HepG2 (cell line): ENCODE results near the gene DAZAP1. TPM values are rescaled to one million over a fixed set of nuclear protein-coding genes. Genes with fewer than 3 reads are reported as not detected.

ENCODE experiments used
- ATAC-seq: fragments of 200-7000 bp; cut with Tn5 transposase; 3 replicates; pipeline ENCODE4 v1.9.1; 2020; ENCODE audit warnings: mild to moderate bottlenecking, moderate library complexity
- BruUV-seq: library from RNA; stranded (reverse); fragments of 400-500 nt; replicated peaks from 2 replicates; lab custom pipeline; 2021; lab: Mats Ljungman, UMichigan
- CTCF ChIA-PET: fragments of 300-600 bp; formaldehyde crosslinking; extraction: SDS; loops from one replicate; lab custom pipeline; 2021; ENCODE audit warnings: low total read pairs, inconsistent platforms, low intra/inter-chr PET ratio; lab: Yijun Ruan, JAX
- POLR2A ChIA-PET: fragments of 350-600 bp; sonication (Branson Sonifier 250); formaldehyde crosslinking; loops from one replicate; lab custom pipeline; 2020; ENCODE audit warnings: antibody characterized with exemption, inconsistent platforms; lab: Yijun Ruan, JAX
- DNase-seq: peaks from one replicate; pipeline ENCODE4 v3.0.0-alpha.2; 2015; ENCODE audit warnings: low spot score
- FAIRE-seq: peaks from 3 replicates; lab custom pipeline; 2011; peaks lifted over from hg19 to GRCh38; lab: Jason Lieb, UNC
- H2AFZ ChIP-seq: one replicate; pipeline ENCODE4 v1.6.1; 2011; ENCODE audit warnings: low read length, inconsistent platforms
- H3K27ac ChIP-seq: fragments of 300-600 bp; 3 replicates; pipeline ENCODE4 v1.8.0; 2011; ENCODE audit warnings: mixed run types, mild to moderate bottlenecking, mixed read lengths, low read length, inconsistent platforms; ENCODE audit not compliant: insufficient read depth; ENCODE audit errors: extremely low read length
- H3K27me3 ChIP-seq, 2 experiments: fragments of 200-600 bp in 1 of 2; 2 replicates in 1 of 2; 3 replicates in 1 of 2; pipeline versions ENCODE4 v1.6.0 to v1.8.0; 2011; ENCODE audit warnings: low read length in 2 of 2, mild to moderate bottlenecking in 2 of 2, moderate library complexity in 2 of 2, inconsistent platforms in 1 of 2; ENCODE audit not compliant: insufficient read depth in 2 of 2, control insufficient read depth in 1 of 2
- H3K36me3 ChIP-seq, 2 experiments: fragments of 200-600 bp in 1 of 2; replicated peaks in 1 of 2; 2 replicates in 1 of 2; 3 replicates in 1 of 2; pipeline versions ENCODE4 v1.5.1 to v1.8.0; 2011; ENCODE audit warnings: low read length in 2 of 2, inconsistent platforms in 1 of 2; ENCODE audit not compliant: insufficient read depth in 2 of 2, control insufficient read depth in 1 of 2
- H3K4me1 ChIP-seq: 2 replicates; pipeline ENCODE4 v1.5.1; 2012; ENCODE audit warnings: low read length, inconsistent platforms; ENCODE audit not compliant: insufficient read depth
- H3K4me2 ChIP-seq: 2 replicates; pipeline ENCODE4 v1.6.0; 2011; ENCODE audit warnings: low read depth, low read length, inconsistent platforms
- H3K4me3 ChIP-seq, 3 experiments: fragments of 200-600 bp in 1 of 3; sonication (generic), shearing (Covaris generic) in 1 of 3; replicated peaks in 1 of 3; 2 replicates each; pipeline ENCODE4 v1.5.1; 2011 to 2016; ENCODE audit warnings: low read length in 3 of 3, inconsistent platforms in 2 of 3, low read depth in 2 of 3, mild to moderate bottlenecking in 2 of 3, control low read depth in 1 of 3, mixed read lengths in 1 of 3; ENCODE audit not compliant: insufficient read depth in 1 of 3
- H3K79me2 ChIP-seq: one replicate; pipeline ENCODE4 v1.6.1; 2011; ENCODE audit warnings: low read length, inconsistent platforms; ENCODE audit not compliant: insufficient read depth
- H3K9ac ChIP-seq: 2 replicates; pipeline ENCODE4 v1.6.0; 2011; ENCODE audit warnings: mild to moderate bottlenecking, low read depth, low read length, inconsistent platforms; ENCODE audit not compliant: insufficient read depth
- H3K9me3 ChIP-seq: 2 replicates; pipeline ENCODE4 v1.5.1; 2012; ENCODE audit warnings: mild to moderate bottlenecking, low read length
- H4K20me1 ChIP-seq: 2 replicates; pipeline ENCODE4 v1.6.0; 2011; ENCODE audit warnings: inconsistent platforms, mild to moderate bottlenecking, low read length, moderate library complexity; ENCODE audit not compliant: insufficient read depth
- AHR ChIP-seq: IDR thresholded peaks from 2 replicates; pipeline ENCODE4 v1.6.1; 2018; ENCODE audit warnings: missing genetic modification reagents, missing compliant biosample characterization
- ATF5 ChIP-seq: sonication (generic); formaldehyde crosslinking; IDR thresholded peaks from 2 replicates; pipeline ENCODE4 v1.4.0; 2020; ENCODE audit warnings: mild to moderate bottlenecking, low read depth, missing genetic modification reagents
- CSRNP1 ChIP-seq: sonication (generic); formaldehyde crosslinking; IDR thresholded peaks from 2 replicates; pipeline ENCODE4 v1.8.1; 2023; ENCODE audit warnings: mild to moderate bottlenecking, missing genetic modification reagents
- DPF2 ChIP-seq: sonication (generic); formaldehyde crosslinking; IDR thresholded peaks from 2 replicates; pipeline ENCODE4 v1.4.0; 2020; ENCODE audit warnings: mild to moderate bottlenecking, low read depth, missing genetic modification reagents, borderline replicate concordance
- EED ChIP-seq: sonication (generic); formaldehyde crosslinking; IDR thresholded peaks from 2 replicates; pipeline ENCODE4 v1.5.0; 2020; ENCODE audit warnings: mild to moderate bottlenecking, missing genetic modification reagents
- HMGA1 ChIP-seq: sonication (generic); formaldehyde crosslinking; conservative IDR thresholded peaks from 2 replicates; pipeline ENCODE4 v1.4.0; 2020; ENCODE audit warnings: missing genetic modification reagents
- KDM4B ChIP-seq: sonication (generic); formaldehyde crosslinking; IDR thresholded peaks from 2 replicates; pipeline ENCODE4 v1.4.0; 2020; ENCODE audit warnings: missing genetic modification reagents
- NFE2L2 ChIP-seq: fragments of 150-350 bp; IDR thresholded peaks from 2 replicates; pipeline ENCODE4 v1.6.1; 2014; ENCODE audit warnings: low read length
- RAD21 ChIP-seq: fragments of 450-650 bp; formaldehyde crosslinking; IDR thresholded peaks from 2 replicates; pipeline ENCODE4 v1.5.0; 2020; ENCODE audit warnings: mild to moderate bottlenecking
- RXRB ChIP-seq: IDR thresholded peaks from 2 replicates; pipeline ENCODE4 v1.6.1; 2016; ENCODE audit warnings: borderline replicate concordance, missing genetic modification reagents, missing compliant biosample characterization
- SYNCRIP ChIP-seq: fragments of 200-400 bp; formaldehyde crosslinking; IDR thresholded peaks from 2 replicates; pipeline ENCODE4 v1.6.1; 2018; ENCODE audit warnings: mild to moderate bottlenecking, low read depth, low read length; ENCODE audit not compliant: insufficient read depth
- TCF12 ChIP-seq, 2 experiments: fragments of 450-650 bp in 1 of 2; sonication (generic) in 1 of 2; formaldehyde crosslinking in 1 of 2; IDR thresholded peaks; 2 replicates each; pipeline versions ENCODE4 v1.6.1 to v1.8.0; 2017 to 2022; ENCODE audit warnings: antibody characterized with exemption in 1 of 2, mild to moderate bottlenecking in 1 of 2, missing genetic modification reagents in 1 of 2, moderate library complexity in 1 of 2
- TEAD2 ChIP-seq: sonication (generic); formaldehyde crosslinking; IDR thresholded peaks from 2 replicates; pipeline ENCODE4 v1.9.0; 2021; ENCODE audit warnings: missing genetic modification reagents
- ZNF10 ChIP-seq: sonication (generic); formaldehyde crosslinking; IDR thresholded peaks from 2 replicates; pipeline ENCODE4 v1.4.0; 2020; ENCODE audit warnings: mild to moderate bottlenecking, low read depth, missing genetic modification reagents, borderline replicate concordance
- ZNF121 ChIP-seq: sonication (generic); formaldehyde crosslinking; IDR thresholded peaks from 2 replicates; pipeline ENCODE4 v1.5.0; 2020; ENCODE audit warnings: mild to moderate bottlenecking, missing genetic modification reagents
- ZNF18 ChIP-seq: sonication (generic); formaldehyde crosslinking; IDR thresholded peaks from 2 replicates; pipeline ENCODE4 v1.8.0; 2022; ENCODE audit warnings: mild to moderate bottlenecking, missing genetic modification reagents; ENCODE audit not compliant: insufficient replicate concordance
- ZNF432 ChIP-seq: sonication (generic); formaldehyde crosslinking; IDR thresholded peaks from 2 replicates; pipeline ENCODE4 v1.5.0; 2020; ENCODE audit warnings: missing genetic modification reagents, mild to moderate bottlenecking, borderline replicate concordance
- ZNF547 ChIP-seq: sonication (generic); formaldehyde crosslinking; IDR thresholded peaks from 2 replicates; pipeline ENCODE4 v1.5.1; 2020; ENCODE audit warnings: mild to moderate bottlenecking, missing genetic modification reagents
- ZNF549 ChIP-seq: sonication (generic); formaldehyde crosslinking; IDR thresholded peaks from 2 replicates; pipeline ENCODE4 v1.5.0; 2020; ENCODE audit warnings: missing genetic modification reagents
- ZNF577 ChIP-seq: sonication (generic); formaldehyde crosslinking; IDR thresholded peaks from 2 replicates; pipeline ENCODE4 v1.4.0; 2020; ENCODE audit warnings: mild to moderate bottlenecking, low read depth, missing genetic modification reagents, borderline replicate concordance
- ZNF619 ChIP-seq: sonication (generic); formaldehyde crosslinking; IDR thresholded peaks from 2 replicates; pipeline ENCODE4 v1.4.0; 2020; ENCODE audit warnings: mild to moderate bottlenecking, missing genetic modification reagents
- WGBS: methylation state at CpG from one replicate; pipeline ENCODE4 v1.1.6; 2017; ENCODE audit warnings: low lambda C conversion rate; 5-methylcytosine and 5-hydroxymethylcytosine counted together
- in situ Hi-C: cut with HindIII; loops from 2 replicates; pipeline ENCODE4 v1.10.0; 2017; ENCODE audit warnings: low pct_unique_long_range_greater_than_20kb; ENCODE audit not compliant: extremely low pct_ligation_motif_present
- intact Hi-C: fragments of 100-400 bp; cut with micrococcal nuclease; formaldehyde crosslinking; loops from one replicate; pipeline ENCODE4 v1.10.0; 2022; ENCODE audit not compliant: unreplicated experiment
- polyA plus RNA-seq, 8 experiments: library from polyadenylated mRNA; depleted of rRNA in 3 of 8; stranded (reverse) in 7 of 8; unstranded in 1 of 8; fragments of >200 nt; fragmentation: Illumina TruSeq in 4 of 8; extraction: Trizol in 4 of 8; gene quantifications; 2 replicates each; pipeline versions ENCODE4 v1.2.1 to v1.2.3, GENCODE V29; 2011 to 2016; ENCODE audit warnings: low read depth in 4 of 8, missing spikeins in 1 of 8, mixed read lengths in 1 of 8; ENCODE audit not compliant: insufficient read depth in 1 of 8
- total RNA-seq, 5 experiments: library from RNA; depleted of rRNA; stranded (reverse); fragments of >200 nt; fragmentation: Illumina TruSeq; extraction: Trizol; gene quantifications; 2 replicates each; pipeline ENCODE4 v1.2.3, GENCODE V29; 2016; ENCODE audit warnings: low read depth in 1 of 5

DAZAP1 gene
- total and polyA plus RNA-seq, 2 of the 13 experiments (the other 11 are each of a cell fraction or from before 2014, with no cell fraction given): 63.3 to 79.2 TPM

GRCh38 chr19:1416014-1416841 is 8.8 kb downstream of the DAZAP1 start (continued):
- peak; percentile 61 for TF ChIP-seq ZNF18 (CRISPR knock-in tag)
- TF ChIP-seq ZNF549 (CRISPR knock-in tag): no peak
- TF ChIP-seq ZNF121 (CRISPR knock-in tag): no peak
- TF ChIP-seq DPF2 (CRISPR knock-in tag): no peak
- no peak for TF ChIP-seq ZNF432 (CRISPR knock-in tag)
- no peak for TF ChIP-seq AHR (CRISPR knock-in tag)
- no peak for TF ChIP-seq SYNCRIP
- no peak for TF ChIP-seq ZNF577 (CRISPR knock-in tag)
- no peak for TF ChIP-seq ZNF547
- TF ChIP-seq ATF5 (CRISPR knock-in tag): no peak

GRCh38 chr19:1417145-1417544 is 9.8 kb downstream of the DAZAP1 start:
- Histone ChIP-seq H3K27ac (peak overlapping the region; percentile 17), H3K4me3 (no peak overlapping the region), H3K9me3 (no peaks in the 10 kb centered on the region), H3K36me3 (peaks cover 23 to 58% of the 10 kb centered on the region in 2 experiments), H4K20me1 (peaks cover 67% of the 10 kb centered on the region), H3K4me2 (no peak overlapping the region), H3K27me3 (no peaks in the 10 kb centered on the region), H3K79me2 (peaks cover 76% of the 10 kb centered on the region), H3K4me1 (peaks cover 57% of the 10 kb centered on the region), H3K9ac (no peak overlapping the region), H2AFZ (no peak overlapping the region)
- POLR2A ChIA-PET: interaction anchor here (2.1 kb wide), 1 partner anchor 148 kb away, joined by 7 read pairs; the partner anchor contains the start of gene CIRBP
- CTCF ChIA-PET: no interaction called here
- no TSS peak for BruUV-seq
- FAIRE-seq (no peak), DNase-seq (no peak), ATAC-seq (no peak)
- WGBS: 98% methylated on average over 21 of the region's 21 CpGs
- TF ChIP-seq TEAD2 (CRISPR knock-in tag) (no peak), CSRNP1 (no peak), RAD21 (CRISPR knock-in tag) (no peak), RXRB (CRISPR knock-in tag) (no peak), ZNF10 (CRISPR knock-in tag) (no peak), HMGA1 (CRISPR knock-in tag) (no peak), NFE2L2 (no peak), EED (CRISPR knock-in tag) (no peak), KDM4B (CRISPR knock-in tag) (no peak), ZNF619 (CRISPR knock-in tag) (no peak), TCF12 (IDR thresholded peaks at IDR 0.05) (no peak), TCF12 (CRISPR knock-in tag; IDR thresholded peaks at IDR 0.05) (no peak)
- in situ Hi-C loops: no loop called here
- intact Hi-C loops: no loop called here
